SU-DHL-6 (cell line): ENCODE results near the gene PXDC1.

Experiments
- EZH2phosphoT487 ChIP-seq: fragments of 200-600 bp; sonication (generic), shearing (Covaris generic); conservative IDR thresholded peaks from 2 replicates; pipeline ENCODE4 v1.6.1; 2018; ENCODE audit warnings: mild to moderate bottlenecking, antibody characterized with exemption, low read length, moderate library complexity, mixed read lengths
- TF ChIP-seq, protein P1 (sequence below): fragments of 200-600 bp; sonication (generic); IDR thresholded peaks from one replicate; pipeline ENCODE4 v1.5.1; 2017; ENCODE audit warnings: antibody characterized with exemption, mild to moderate bottlenecking, low read length, moderate library complexity; ENCODE audit not compliant: insufficient read depth, poor library complexity, severe bottlenecking

DNA sequence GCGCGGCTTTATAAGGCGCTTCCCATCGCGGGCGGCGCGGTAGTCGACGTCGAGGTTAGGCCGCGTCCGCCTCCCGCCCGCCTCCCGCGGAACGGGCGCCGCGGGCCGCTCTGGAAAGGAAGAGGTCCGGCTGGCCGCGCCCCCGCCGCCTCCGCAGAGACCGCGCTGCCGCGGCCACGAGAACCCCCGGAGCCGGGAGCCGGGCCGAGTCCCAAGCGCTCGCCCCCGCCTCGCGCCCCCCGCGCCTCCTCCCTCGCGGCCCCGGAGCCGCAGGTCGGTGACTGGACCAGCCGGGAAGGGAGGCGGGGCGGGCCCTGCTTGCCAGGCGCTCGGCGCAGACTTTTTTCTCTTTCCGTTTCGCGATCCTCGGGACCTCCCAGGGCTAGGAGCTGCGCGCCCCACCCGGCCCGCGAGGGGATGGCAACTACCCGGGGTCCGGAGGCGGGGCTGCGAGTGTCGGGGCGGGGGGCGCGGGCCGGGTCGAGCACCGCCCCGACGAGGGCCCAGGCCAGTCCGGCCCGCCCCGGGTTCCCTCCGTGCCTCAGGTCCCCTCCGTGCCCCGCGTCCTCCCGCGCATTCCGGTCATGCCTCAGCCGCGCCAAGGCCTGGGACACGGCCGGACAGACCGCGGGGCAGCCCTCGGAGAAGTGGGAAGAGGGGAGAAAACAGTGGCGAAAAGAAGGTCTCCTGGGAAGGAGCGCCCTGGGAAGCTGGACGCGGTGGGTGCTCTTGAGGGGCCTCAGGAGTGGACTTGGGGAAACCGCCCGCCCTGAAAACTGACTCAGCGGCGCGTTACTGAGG lies 417 bp upstream of the PXDC1 start:
- TF ChIP-seq, protein P1, sequence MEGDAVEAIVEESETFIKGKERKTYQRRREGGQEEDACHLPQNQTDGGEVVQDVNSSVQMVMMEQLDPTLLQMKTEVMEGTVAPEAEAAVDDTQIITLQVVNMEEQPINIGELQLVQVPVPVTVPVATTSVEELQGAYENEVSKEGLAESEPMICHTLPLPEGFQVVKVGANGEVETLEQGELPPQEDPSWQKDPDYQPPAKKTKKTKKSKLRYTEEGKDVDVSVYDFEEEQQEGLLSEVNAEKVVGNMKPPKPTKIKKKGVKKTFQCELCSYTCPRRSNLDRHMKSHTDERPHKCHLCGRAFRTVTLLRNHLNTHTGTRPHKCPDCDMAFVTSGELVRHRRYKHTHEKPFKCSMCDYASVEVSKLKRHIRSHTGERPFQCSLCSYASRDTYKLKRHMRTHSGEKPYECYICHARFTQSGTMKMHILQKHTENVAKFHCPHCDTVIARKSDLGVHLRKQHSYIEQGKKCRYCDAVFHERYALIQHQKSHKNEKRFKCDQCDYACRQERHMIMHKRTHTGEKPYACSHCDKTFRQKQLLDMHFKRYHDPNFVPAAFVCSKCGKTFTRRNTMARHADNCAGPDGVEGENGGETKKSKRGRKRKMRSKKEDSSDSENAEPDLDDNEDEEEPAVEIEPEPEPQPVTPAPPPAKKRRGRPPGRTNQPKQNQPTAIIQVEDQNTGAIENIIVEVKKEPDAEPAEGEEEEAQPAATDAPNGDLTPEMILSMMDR, result no peak
- TF ChIP-seq EZH2phosphoT487, result no peak
